Measurements from ENCODE around the gene CD38. TPM values are rescaled to one million over a fixed set of nuclear protein-coding genes. Genes with fewer than 3 reads are reported as not detected.
"Not testable (repeated sequence)": the region's sequence is repeated elsewhere in the genome, so short reads cannot be mapped to it uniquely, and the experiment has no call there.

The CD38 gene
- total RNA-seq, 1 experiment from 2014 or later, result 0.99 TPM

- DNase-seq (ENCODE audit: low read depth), result not testable (repeated sequence)
Observed at GRCh38 chr4:15762460-15762859, 15.7 kb upstream of the CD38 start.

DNA sequence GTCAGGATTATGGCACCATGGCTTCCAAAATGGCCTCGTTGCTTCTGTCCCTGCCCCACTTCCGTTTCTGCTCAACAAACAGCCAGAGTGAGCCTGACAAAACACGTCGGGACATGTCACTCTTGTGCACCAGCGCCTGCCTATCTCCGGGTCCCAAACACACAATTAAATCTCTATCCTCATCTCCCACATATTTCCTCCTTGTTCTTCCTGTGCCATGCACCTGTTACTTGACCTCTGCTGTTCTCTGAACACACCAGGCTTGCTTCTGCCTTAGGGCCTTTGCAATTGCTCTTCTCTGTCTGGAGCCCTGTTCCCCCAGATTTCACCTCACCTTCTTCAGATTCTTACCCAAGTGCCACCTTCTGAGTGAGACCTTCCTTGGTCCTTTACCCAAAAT lies 12.7 kb upstream of the CD38 start:
- no peak for DNase-seq (ENCODE audit: low read depth)

DNA sequence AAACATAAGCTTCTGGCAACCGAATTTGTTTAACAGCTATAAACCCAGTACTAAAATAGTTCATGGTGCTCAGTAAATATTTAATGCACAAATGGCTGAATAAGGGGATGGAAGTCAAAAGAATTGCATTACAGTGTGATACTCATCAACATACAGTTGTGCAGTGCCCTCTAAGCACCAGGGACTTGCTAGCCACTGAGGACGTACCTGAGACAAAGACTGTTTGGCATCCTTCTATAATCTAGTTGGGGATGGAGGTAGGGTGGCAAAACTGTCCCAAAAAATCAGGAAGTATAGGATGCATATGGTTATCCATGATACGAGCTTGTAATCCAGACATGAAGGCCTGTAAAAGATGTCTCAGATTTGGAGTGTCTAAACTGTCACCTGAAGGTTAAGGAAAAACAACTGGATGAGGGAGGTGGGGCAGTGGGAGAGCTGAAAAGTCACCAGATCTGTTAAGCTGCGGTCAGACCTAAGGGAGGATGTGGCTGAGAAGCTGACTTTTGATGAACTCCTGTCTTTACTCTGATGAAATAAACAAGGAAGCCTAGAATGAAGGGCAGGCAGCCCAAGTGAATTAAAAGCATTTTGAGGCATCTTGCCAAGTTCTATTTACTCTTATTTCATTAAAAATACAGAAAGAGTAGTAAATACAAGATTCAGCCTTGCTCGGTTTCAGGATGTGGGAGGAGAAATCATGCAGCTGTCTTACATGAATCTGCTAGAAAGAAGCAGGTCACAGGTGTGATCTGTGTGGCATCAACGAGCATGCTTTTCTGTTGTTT lies 12.0 kb upstream of the CD38 start:
- peak; percentile 45 for DNase-seq (ENCODE audit: low read depth)

DNA sequence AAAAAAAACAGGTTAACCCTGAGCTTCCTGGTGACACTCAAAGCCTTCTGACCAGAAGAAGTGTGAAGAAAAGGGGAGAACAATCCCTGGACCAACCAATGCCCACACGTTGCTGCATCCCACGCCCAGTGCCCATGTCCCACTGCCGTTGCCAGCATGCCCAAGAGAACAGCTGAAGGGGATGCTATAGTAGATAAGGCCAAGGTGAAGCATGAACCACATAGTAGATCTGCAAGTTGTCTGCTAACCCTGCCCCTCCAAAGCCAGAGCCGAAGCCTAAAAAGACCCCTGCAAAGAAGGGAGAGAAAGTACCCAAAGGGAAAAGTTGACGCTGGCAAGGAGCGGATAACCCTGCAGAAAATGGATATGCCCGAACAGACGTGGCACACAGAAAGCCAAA lies 11.3 kb upstream of the CD38 start:
- DNase-seq (ENCODE audit: low read depth), result no peak

- no peak for DNase-seq (ENCODE audit: low read depth)
Observed at GRCh38 chr4:15769202-15769601, 8.9 kb upstream of the CD38 start.

DNA sequence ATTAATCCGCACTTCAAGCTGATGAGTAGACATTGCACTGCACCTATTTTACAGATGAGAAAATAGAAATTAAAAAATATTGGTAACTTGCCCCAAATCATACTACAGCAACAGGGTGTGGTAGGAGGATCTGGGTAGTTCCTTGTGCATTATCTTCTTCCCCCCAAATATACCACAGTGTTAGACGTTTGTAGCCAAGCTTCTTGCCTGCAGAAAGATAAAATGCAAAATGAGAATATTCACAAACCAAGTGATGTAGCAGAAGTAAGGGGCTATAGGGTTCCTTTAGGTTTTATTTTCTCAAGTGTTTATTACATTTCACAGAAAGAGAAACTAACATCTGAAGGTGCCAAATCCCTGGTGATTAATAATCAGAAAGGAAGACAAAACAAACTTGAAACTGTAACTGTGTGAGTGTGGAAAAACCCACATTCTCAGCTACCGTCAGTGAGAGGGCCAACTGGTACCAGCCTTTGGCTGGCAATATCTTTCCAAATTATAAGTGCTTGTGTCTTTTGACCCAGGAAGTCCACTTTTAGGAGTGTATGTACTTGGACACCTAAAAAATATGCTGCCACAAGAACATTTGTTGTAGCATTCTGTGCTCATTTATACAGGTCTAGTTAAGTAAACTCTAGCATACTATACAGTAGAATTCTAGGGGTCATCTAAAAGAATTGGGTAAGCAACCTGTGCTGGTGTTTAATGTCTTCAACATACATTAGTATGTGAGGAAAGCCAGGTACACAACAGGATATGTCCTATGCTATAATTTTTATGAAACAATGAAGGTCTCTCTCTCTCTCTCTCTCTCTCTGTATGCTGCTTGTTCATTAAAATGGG lies 6.7 kb upstream of the CD38 start:
- no peak for DNase-seq (ENCODE audit: low read depth)

- DNase-seq (ENCODE audit: low read depth), result peak; percentile 77
Observed at GRCh38 chr4:15774020-15774420, 4.1 kb upstream of the CD38 start.

DNA sequence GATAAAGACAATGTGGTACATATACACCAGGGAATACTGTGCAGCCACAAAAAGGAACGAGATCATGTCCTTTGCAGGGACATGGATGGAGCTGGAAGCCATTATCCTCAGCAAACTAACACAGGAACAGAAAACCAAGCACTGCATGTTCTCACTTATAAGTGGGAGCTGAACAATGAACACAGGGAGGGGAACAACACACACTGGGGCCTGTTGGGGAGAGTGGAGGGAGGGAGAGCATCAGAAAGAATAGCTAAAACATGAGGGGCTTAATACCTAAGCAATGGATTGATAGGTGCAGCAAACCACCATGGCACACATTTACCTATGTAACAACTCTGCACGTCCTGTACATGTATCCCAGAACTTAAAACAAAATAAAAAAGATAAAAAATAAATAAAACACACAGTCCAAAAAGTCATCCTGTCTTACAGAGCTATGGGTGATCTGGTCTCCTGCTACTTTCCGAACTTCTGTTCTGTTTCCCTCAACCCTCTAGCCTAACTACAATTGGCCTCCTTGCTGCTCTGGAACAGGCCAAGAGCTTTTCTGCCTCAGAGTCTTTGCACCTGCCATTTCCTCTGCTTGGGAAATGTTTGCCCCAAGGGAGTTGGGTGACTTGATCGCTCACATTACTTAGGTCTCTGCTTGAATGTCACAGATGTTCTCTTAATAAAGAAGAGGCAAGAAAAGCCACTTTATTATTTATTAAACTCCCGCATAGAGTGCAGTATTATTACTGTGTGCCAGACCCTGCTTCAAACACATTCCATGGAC lies 1.1 kb upstream of the CD38 start:
- DNase-seq (ENCODE audit: low read depth), result no peak

- no peak for DNase-seq (ENCODE audit: low read depth)
Observed at GRCh38 chr4:15777697-15778288, 335 bp upstream of the CD38 start.

DNA sequence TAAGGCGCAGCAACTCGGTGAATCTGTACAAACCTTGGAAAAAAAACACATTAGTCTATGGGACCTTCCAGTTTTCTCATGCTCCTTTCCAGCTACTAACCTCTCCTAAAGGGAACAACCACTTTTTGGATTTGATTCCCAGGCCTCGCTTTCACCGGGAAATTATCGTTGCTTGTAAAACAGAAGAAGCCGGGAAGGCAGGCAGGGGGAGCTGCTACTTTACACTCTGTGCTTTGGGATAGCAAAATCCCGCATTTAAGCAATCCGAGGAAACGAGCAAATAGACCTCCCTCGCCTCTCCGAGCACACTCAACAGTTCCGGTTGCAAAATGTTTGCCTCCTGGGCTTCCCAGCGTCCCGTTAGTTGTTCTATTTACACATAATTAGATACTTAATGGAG lies 1.2 kb downstream of the CD38 start:
- peak; percentile 61 for DNase-seq (ENCODE audit: low read depth)

DNA sequence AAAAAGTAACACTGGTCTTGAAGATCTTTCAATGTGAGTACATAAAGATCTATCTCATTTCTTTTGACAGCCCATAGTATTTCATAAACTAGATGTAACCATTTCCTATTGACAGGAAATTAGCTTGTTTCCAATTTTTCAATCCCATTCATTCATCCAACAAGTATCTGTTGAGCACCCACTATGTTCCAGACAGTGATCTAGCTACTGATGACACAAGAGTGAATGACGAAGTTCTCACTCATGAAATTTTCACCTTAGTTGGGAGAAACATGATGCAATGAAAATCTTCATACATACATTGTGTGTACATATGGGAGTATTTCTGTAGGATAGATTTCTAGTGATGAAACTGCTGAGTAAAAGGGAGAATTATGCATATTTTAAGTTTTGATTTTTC lies 1.7 kb downstream of the CD38 start:
- DNase-seq (ENCODE audit: low read depth), result no peak

DNA sequence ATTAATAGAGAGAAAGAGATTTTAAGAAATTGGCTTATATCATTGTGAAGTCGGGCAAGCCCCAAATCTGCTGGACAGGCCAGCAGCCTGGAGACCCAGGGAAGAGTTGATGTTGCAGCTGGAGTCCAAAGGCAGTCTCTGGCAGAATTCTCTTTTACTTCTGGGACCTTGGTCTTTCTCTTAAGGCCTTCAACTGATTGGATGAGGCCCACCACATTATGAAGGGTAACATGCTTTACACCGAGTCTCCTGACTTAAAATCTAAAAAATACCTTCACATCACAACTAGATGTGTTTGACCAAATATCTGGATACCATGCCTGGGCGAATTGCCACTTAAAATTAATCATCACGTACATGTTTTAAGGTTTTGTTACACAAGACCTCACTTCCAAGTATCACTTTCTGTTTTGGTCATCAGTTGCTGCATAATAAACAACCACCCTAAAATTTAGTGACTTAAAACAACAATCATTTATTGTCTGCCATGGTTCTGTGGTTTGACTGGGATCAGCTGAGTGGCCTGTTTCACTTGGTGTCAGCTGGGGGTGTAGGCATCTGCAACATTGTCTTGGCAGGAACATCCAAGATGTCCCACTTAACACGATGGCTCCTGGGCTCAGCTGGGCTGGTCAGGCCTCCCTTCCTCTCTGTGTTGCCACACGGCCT lies 3.4 kb downstream of the CD38 start:
- DNase-seq (ENCODE audit: low read depth), result peak; percentile 57

DNA sequence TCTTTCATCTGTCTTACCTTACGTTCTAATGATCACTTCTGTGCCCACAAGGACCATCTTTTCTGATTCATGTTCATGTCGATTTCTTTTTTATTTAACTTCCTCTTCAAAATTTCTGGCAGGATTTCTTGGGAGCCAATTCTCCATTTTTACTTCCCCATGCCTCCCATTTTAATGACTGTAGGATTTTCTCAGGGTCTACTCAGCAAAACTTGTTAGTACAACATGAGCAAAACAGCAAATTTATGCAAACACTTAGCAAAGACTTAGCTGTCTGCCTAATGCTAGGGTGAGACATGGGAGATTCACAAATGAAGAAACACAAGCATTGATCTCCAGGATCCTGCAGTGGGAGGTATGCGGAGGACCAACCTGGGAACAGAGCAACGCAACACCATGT lies 5.5 kb downstream of the CD38 start:
- no peak for DNase-seq (ENCODE audit: low read depth)

GRCh38 chr4:15784959-15785634 lies 7.0 kb downstream of the CD38 start:
- no peak for DNase-seq (ENCODE audit: low read depth)

- no peak for DNase-seq (ENCODE audit: low read depth)
Observed at GRCh38 chr4:15786743-15787142, 8.6 kb downstream of the CD38 start.

DNA sequence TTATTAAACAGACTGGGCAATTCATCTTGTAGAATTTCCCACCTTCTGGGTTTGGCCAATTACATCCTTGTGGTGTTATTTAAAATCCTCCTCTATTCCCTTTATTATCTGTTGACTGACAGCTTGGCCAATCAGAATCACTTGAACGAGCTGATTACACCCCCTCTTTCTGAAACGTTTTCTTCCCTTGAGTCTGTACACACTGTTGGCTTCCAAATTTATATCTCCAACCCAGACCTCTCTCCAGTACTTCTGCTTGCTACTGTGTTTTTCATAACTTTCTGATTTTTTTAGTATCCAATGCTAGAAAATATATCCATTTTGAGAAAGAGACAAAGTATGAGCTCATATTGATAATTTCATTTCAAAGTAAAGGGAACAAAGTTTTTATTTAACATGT lies 14.8 kb downstream of the CD38 start:
- DNase-seq (ENCODE audit: low read depth), result no peak

GRCh38 chr4:15793506-15794363 lies 15.6 kb downstream of the CD38 start:
- DNase-seq (ENCODE audit: low read depth), result no peak

- no peak for DNase-seq (ENCODE audit: low read depth)
Observed at GRCh38 chr4:15794426-15794825, 16.3 kb downstream of the CD38 start.

- no peak for DNase-seq (ENCODE audit: low read depth)
Observed at GRCh38 chr4:15794905-15795304, 16.8 kb downstream of the CD38 start.

GRCh38 chr4:15797320-15797719 lies 19.2 kb downstream of the CD38 start:
- no peak for DNase-seq (ENCODE audit: low read depth)
